ENCODE results near the gene CHN2.

- TF ChIP-seq CTCF (IDR thresholded peaks at IDR 0.05) (no peak), POLR2AphosphoS5 (IDR thresholded peaks at IDR 0.05) (no peak), EP300 (IDR thresholded peaks at IDR 0.05; ENCODE audit: low read depth) (no peak), POLR2A (IDR thresholded peaks at IDR 0.05) (no peak)
These were observed 234.8 kb downstream of the CHN2 start for GRCh38 chr7:29429401-29429800.

All from transverse colon (tissue), 4 donors.